ENCODE data around the gene CACNA1C. TPM values are rescaled to one million over a fixed set of nuclear protein-coding genes. Genes with fewer than 3 reads are reported as not detected.

CACNA1C gene
- total RNA-seq, 1 experiment from 2014 or later: 3.7 TPM

- Histone ChIP-seq H3K9me3 (ENCODE audit: low read depth, low read length, poor library complexity, severe bottlenecking) (no peaks in the 10 kb centered on the region), H3K36me3 (ENCODE audit: insufficient read depth, low read length, poor library complexity, severe bottlenecking) (no peaks in the 10 kb centered on the region), H3K27ac (ENCODE audit: low read depth, low read length, poor library complexity, severe bottlenecking) (no peak overlapping the region), H3K27me3 (replicated peaks; ENCODE audit: insufficient read depth, low read depth, low read length, poor library complexity) (peaks cover 12% of the 10 kb centered on the region), H3K4me3 (ENCODE audit: low read depth, low read length, poor library complexity, severe bottlenecking) (no peak overlapping the region), H3K4me1 (ENCODE audit: insufficient read depth, low read length, poor library complexity, severe bottlenecking) (no peaks in the 10 kb centered on the region)
- DNase-seq (ENCODE audit: low spot score): no peak
- no peak for TF ChIP-seq EZH2 (IDR thresholded peaks at IDR 0.05; ENCODE audit: borderline replicate concordance, low read depth, low read length, poor library complexity, severe bottlenecking)
- TF ChIP-seq, protein P1, sequence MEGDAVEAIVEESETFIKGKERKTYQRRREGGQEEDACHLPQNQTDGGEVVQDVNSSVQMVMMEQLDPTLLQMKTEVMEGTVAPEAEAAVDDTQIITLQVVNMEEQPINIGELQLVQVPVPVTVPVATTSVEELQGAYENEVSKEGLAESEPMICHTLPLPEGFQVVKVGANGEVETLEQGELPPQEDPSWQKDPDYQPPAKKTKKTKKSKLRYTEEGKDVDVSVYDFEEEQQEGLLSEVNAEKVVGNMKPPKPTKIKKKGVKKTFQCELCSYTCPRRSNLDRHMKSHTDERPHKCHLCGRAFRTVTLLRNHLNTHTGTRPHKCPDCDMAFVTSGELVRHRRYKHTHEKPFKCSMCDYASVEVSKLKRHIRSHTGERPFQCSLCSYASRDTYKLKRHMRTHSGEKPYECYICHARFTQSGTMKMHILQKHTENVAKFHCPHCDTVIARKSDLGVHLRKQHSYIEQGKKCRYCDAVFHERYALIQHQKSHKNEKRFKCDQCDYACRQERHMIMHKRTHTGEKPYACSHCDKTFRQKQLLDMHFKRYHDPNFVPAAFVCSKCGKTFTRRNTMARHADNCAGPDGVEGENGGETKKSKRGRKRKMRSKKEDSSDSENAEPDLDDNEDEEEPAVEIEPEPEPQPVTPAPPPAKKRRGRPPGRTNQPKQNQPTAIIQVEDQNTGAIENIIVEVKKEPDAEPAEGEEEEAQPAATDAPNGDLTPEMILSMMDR (conservative IDR thresholded peaks at IDR 0.05; ENCODE audit: low read depth, low read length): no peak
- intact Hi-C loops (cut with micrococcal nuclease; ENCODE audit: unreplicated experiment): loop anchor here (10.0 kb wide), 1 partner anchor 934 kb away; no protein-coding TSS in a partner anchor
- BruUV-seq (replicated peaks): no TSS peak
- POLR2A ChIA-PET (ENCODE audit: low non-redundant PET): no interaction called here
- CTCF ChIA-PET: no interaction called here
Observed at GRCh38 chr12:2578772-2579171, 526.0 kb downstream of the CACNA1C start.

DNA sequence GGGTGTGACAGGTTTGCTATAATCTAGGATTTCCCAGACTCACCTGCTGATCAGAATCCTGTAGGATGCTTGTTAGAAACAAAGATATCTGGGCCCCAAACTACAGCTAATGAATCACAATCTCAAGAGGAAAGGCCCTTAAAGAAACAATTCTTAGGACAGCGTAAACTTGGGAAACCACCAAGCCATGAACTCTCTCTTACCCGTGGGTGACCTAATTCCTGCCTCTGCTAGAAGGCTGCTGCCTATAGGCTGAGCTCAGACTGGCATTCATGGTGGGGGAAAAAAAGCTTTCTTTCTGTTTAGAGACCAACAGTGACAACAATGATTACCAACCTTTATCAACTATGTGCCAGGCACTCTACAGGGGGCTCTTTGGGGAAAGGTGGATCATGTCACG, 528.0 kb downstream of the CACNA1C start:
- Histone ChIP-seq H3K27me3 (replicated peaks; ENCODE audit: insufficient read depth, low read depth, low read length, poor library complexity) (peaks cover 14% of the 10 kb centered on the region), H3K4me1 (ENCODE audit: insufficient read depth, low read length, poor library complexity, severe bottlenecking) (no peaks in the 10 kb centered on the region), H3K27ac (ENCODE audit: low read depth, low read length, poor library complexity, severe bottlenecking) (no peak overlapping the region), H3K9me3 (ENCODE audit: low read depth, low read length, poor library complexity, severe bottlenecking) (no peaks in the 10 kb centered on the region), H3K36me3 (ENCODE audit: insufficient read depth, low read length, poor library complexity, severe bottlenecking) (no peaks in the 10 kb centered on the region), H3K4me3 (ENCODE audit: low read depth, low read length, poor library complexity, severe bottlenecking) (no peak overlapping the region)
- intact Hi-C loops (cut with micrococcal nuclease; ENCODE audit: unreplicated experiment): loop anchor here (5.0 to 10.0 kb wide), 3 partner anchors 196 to 784 kb away; no protein-coding TSS in a partner anchor
- POLR2A ChIA-PET (ENCODE audit: low non-redundant PET): no interaction called here
- no TSS peak for BruUV-seq (replicated peaks)
- no peak for DNase-seq (ENCODE audit: low spot score)
- CTCF ChIA-PET: no interaction called here
- TF ChIP-seq EZH2 (IDR thresholded peaks at IDR 0.05; ENCODE audit: borderline replicate concordance, low read depth, low read length, poor library complexity, severe bottlenecking): no peak
- TF ChIP-seq, protein P1 (conservative IDR thresholded peaks at IDR 0.05; ENCODE audit: low read depth, low read length): no peak

DNA sequence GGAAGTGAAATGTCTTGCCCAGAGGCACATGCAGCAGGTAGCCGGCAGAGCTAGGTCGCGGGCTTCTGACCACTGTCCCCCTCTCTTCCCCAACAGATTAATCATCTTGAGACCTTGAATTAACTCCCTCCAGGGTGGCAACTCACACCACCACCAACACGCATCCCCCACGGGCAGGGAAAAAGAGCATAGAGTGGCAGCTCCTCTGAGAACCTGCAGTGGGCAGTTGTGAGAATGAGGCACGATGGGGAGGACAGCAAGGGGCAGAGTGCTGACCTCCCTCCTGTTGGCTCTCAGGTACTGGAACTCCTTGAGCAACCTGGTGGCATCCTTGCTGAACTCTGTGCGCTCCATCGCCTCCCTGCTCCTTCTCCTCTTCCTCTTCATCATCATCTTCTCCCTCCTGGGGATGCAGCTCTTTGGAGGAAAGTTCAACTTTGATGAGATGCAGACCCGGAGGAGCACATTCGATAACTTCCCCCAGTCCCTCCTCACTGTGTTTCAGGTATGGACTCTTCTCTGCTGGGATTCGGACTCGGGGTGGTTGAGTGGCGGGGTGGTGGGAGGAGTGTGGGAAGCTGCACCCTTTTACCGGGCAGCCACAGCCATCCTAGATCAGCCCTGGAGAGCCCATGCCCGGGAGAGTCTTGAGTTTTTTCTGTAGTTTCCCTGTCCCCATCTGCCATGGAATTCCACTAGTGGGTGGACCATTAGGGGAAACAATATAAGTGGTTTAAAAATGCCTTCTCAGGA, 528.7 kb downstream of the CACNA1C start:
- CTCF ChIA-PET: no interaction called here
- no peak overlapping the region for H3K27ac ChIP-seq (ENCODE audit: low read depth, low read length, poor library complexity, severe bottlenecking)
- POLR2A ChIA-PET (ENCODE audit: low non-redundant PET): no interaction called here
- H3K36me3 ChIP-seq (ENCODE audit: insufficient read depth, low read length, poor library complexity, severe bottlenecking): no peaks in the 10 kb centered on the region
- no peaks in the 10 kb centered on the region for H3K4me1 ChIP-seq (ENCODE audit: insufficient read depth, low read length, poor library complexity, severe bottlenecking)
- no peak for DNase-seq (ENCODE audit: low spot score)
- intact Hi-C loops (cut with micrococcal nuclease; ENCODE audit: unreplicated experiment): loop anchor here (5.0 to 10.0 kb wide), 3 partner anchors 197 to 784 kb away; no protein-coding TSS in a partner anchor
- H3K9me3 ChIP-seq (ENCODE audit: low read depth, low read length, poor library complexity, severe bottlenecking): no peaks in the 10 kb centered on the region
- H3K27me3 ChIP-seq (replicated peaks; ENCODE audit: insufficient read depth, low read depth, low read length, poor library complexity): peaks cover 14% of the 10 kb centered on the region
- no TSS peak for BruUV-seq (replicated peaks)
- H3K4me3 ChIP-seq (ENCODE audit: low read depth, low read length, poor library complexity, severe bottlenecking): no peak overlapping the region
- TF ChIP-seq, protein P1 (conservative IDR thresholded peaks at IDR 0.05; ENCODE audit: low read depth, low read length): no peak
- TF ChIP-seq EZH2 (IDR thresholded peaks at IDR 0.05; ENCODE audit: borderline replicate concordance, low read depth, low read length, poor library complexity, severe bottlenecking): no peak

All from A673 (cell line).